Spleen (tissue), 11 donors: ENCODE measurements around the gene PEX11A. TPM values are rescaled to one million over a fixed set of nuclear protein-coding genes. Genes with fewer than 3 reads are reported as not detected.

Source experiments
- DNase-seq: peaks from one replicate; pipeline ENCODE4 v3.0.0-alpha.2; 2020
- H3K27ac ChIP-seq, 8 donors: fragments of 200-600 bp; sonication (generic) in 7 of 8; 1 replicate in 4 of 8; 2 replicates in 4 of 8; pipeline versions ENCODE4 v1.5.0 to v1.8.0; 2016 to 2021; ENCODE audit warnings: inconsistent platforms in 4 of 8, mild to moderate bottlenecking in 4 of 8, moderate library complexity in 1 of 8
- H3K27me3 ChIP-seq, 7 donors: fragments of 200-600 bp; sonication (generic) in 6 of 7; replicated peaks in 1 of 7; 1 replicate in 4 of 7; 2 replicates in 3 of 7; pipeline versions ENCODE4 v1.5.0 to v1.8.0; 2016 to 2021; ENCODE audit warnings: inconsistent platforms in 3 of 7, mild to moderate bottlenecking in 1 of 7
- H3K36me3 ChIP-seq, 6 donors: fragments of 200-600 bp; sonication (generic) in 5 of 6; 1 replicate in 4 of 6; 2 replicates in 2 of 6; pipeline versions ENCODE4 v1.5.0 to v1.8.0; 2016 to 2021; ENCODE audit warnings: inconsistent platforms in 2 of 6
- H3K4me1 ChIP-seq, 6 donors: fragments of 200-600 bp; sonication (generic) in 5 of 6; 1 replicate in 3 of 6; 2 replicates in 3 of 6; pipeline versions ENCODE4 v1.5.0 to v1.8.0; 2016 to 2021; ENCODE audit warnings: inconsistent platforms in 3 of 6
- H3K4me3 ChIP-seq, 8 donors: fragments of 200-600 bp; sonication (generic) in 7 of 8; 1 replicate in 4 of 8; 2 replicates in 4 of 8; pipeline versions ENCODE4 v1.5.0 to v1.8.0; 2016 to 2021; ENCODE audit warnings: inconsistent platforms in 4 of 8, mild to moderate bottlenecking in 4 of 8, moderate library complexity in 2 of 8
- H3K9me3 ChIP-seq, 8 donors: fragments of 200-600 bp; sonication (generic) in 7 of 8; 1 replicate in 4 of 8; 2 replicates in 4 of 8; pipeline versions ENCODE4 v1.5.0 to v1.8.0; 2016 to 2021; ENCODE audit warnings: inconsistent platforms in 4 of 8
- POLR2A ChIP-seq, 3 donors: fragments of 450-650 bp; IDR thresholded peaks; one replicate each; pipeline ENCODE4 v1.5.1; 2017; ENCODE audit warnings: antibody characterized with exemption in 3 of 3, mild to moderate bottlenecking in 1 of 3
- POLR2AphosphoS5 ChIP-seq, 3 donors: sonication (generic); formaldehyde crosslinking; IDR thresholded peaks; one replicate each; pipeline ENCODE4 v1.5.1; 2017; ENCODE audit warnings: antibody characterized with exemption in 3 of 3
- WGBS, 5 donors: extraction: QIAGEN DNeasy Blood & Tissue Kit in 3 of 5; methylation state at CpG; one replicate each; pipeline versions ENCODE4 v1.1.5 to v1.1.7; 2013 to 2018; 5-methylcytosine and 5-hydroxymethylcytosine counted together
- intact Hi-C: fragments of 100-400 bp; cut with DNase I; formaldehyde crosslinking; loops from one replicate; pipeline ENCODE4 v1.15.0; 2023; ENCODE audit warnings: low total_unique reads
- polyA plus RNA-seq, 3 donors: library from polyadenylated mRNA; stranded (reverse); fragments of 200-250 nt; gene quantifications; one replicate each; pipeline ENCODE4 v1.2.1, GENCODE V29; 2013
- total RNA-seq, 7 donors: library from RNA; depleted of rRNA in 3 of 7; stranded (reverse); fragments of >200 nt in 3 of 7; fragmentation: NEBNext Ultra II Directional in 4 of 7; extraction: Animal tissue kit (Norgen Biotek cat#: 25700) in 4 of 7; gene quantifications; one replicate each; pipeline versions ENCODE4 v1.1.0 to v1.2.1, GENCODE V29; 2016 to 2021
- TF ChIP-seq, protein P1 (sequence below), 11 experiments: fragments of 200-600 bp in 7 of 11; fragments of 450-650 bp in 4 of 11; sonication (generic) in 4 of 11; IDR thresholded peaks in 8 of 11; conservative IDR thresholded peaks in 3 of 11; 1 replicate in 7 of 11; 2 replicates in 4 of 11; pipeline versions ENCODE4 v1.4.0 to v1.8.0; 2016 to 2021; ENCODE audit warnings: antibody characterized with exemption in 11 of 11, inconsistent platforms in 4 of 11, mild to moderate bottlenecking in 1 of 11
- donor health status: healthy with polysubstance abuse.
- donor health status: DM: no; HTN: no; CAD: no; lungs with moderate emphysema.
- donor health status: DM: no; HTN: no; CAD: no.
- donor health status: Bipolar disorder and iron deficiency.
- donor health status: healthy.
- donor health status: DM: no; HTN: no; CAD: no.
- donor health status: DM: yes; HTN: yes; CAD: no.

Gene PEX11A
- total and polyA plus RNA-seq, 10 donors = 1.9 to 6.1 (median 3.6) TPM

GRCh38 chr15:89724621-89725020 is 34.1 kb upstream of the PEX11A start:
- intact Hi-C loops = no loop called here
- Histone ChIP-seq H3K27me3 (peaks cover 0 to 7% (median 0%) of the 10 kb centered on the region in 7 donors), H3K27ac (no peak overlapping the region), H3K4me3 (no peak overlapping the region), H3K36me3 (no peaks in the 10 kb centered on the region), H3K4me1 (no peaks in the 10 kb centered on the region), H3K9me3 (peaks cover 0 to 16% (median 9%) of the 10 kb centered on the region in 8 donors)
- WGBS, 5 donors = 86 to 100% (median 97%) methylated on average over 1 of the region's 1 CpG
- DNase-seq = no peak
- TF ChIP-seq POLR2AphosphoS5 (IDR thresholded peaks at IDR 0.05) (no peak), POLR2A (IDR thresholded peaks at IDR 0.05) (no peak)
- TF ChIP-seq, protein P1, sequence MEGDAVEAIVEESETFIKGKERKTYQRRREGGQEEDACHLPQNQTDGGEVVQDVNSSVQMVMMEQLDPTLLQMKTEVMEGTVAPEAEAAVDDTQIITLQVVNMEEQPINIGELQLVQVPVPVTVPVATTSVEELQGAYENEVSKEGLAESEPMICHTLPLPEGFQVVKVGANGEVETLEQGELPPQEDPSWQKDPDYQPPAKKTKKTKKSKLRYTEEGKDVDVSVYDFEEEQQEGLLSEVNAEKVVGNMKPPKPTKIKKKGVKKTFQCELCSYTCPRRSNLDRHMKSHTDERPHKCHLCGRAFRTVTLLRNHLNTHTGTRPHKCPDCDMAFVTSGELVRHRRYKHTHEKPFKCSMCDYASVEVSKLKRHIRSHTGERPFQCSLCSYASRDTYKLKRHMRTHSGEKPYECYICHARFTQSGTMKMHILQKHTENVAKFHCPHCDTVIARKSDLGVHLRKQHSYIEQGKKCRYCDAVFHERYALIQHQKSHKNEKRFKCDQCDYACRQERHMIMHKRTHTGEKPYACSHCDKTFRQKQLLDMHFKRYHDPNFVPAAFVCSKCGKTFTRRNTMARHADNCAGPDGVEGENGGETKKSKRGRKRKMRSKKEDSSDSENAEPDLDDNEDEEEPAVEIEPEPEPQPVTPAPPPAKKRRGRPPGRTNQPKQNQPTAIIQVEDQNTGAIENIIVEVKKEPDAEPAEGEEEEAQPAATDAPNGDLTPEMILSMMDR (IDR thresholded peaks at IDR 0.05 in 8 of 11, conservative IDR thresholded peaks at IDR 0.05 in 3 of 11) = no peak

- H3K27me3 ChIP-seq = peaks cover 0 to 7% (median 0%) of the 10 kb centered on the region in 7 donors
- WGBS, 5 donors = 61 to 93% (median 87%) methylated on average over 3 of the region's 3 CpGs
- no peak for DNase-seq
- TF ChIP-seq, protein P1 (IDR thresholded peaks at IDR 0.05 in 8 of 11, conservative IDR thresholded peaks at IDR 0.05 in 3 of 11) = no peak
- TF ChIP-seq POLR2AphosphoS5 (IDR thresholded peaks at IDR 0.05) (no peak), POLR2A (IDR thresholded peaks at IDR 0.05) (no peak)
- H3K36me3 ChIP-seq = no peaks in the 10 kb centered on the region
- no peak overlapping the region for H3K4me3 ChIP-seq
- H3K27ac ChIP-seq = no peak overlapping the region
- intact Hi-C loops = no loop called here
- no peaks in the 10 kb centered on the region for H3K4me1 ChIP-seq
- H3K9me3 ChIP-seq = peaks cover 0 to 16% (median 9%) of the 10 kb centered on the region in 8 donors
Observed at GRCh38 chr15:89723031-89723430, 32.5 kb upstream of the PEX11A start.

GRCh38 chr15:89714775-89715174 is 24.2 kb upstream of the PEX11A start:
- Histone ChIP-seq H3K36me3 (no peaks in the 10 kb centered on the region), H3K27ac (no peak overlapping the region), H3K27me3 (no peaks in the 10 kb centered on the region), H3K4me1 (no peaks in the 10 kb centered on the region), H3K4me3 (no peak overlapping the region), H3K9me3 (peaks cover 0 to 4% (median 0%) of the 10 kb centered on the region in 8 donors)
- TF ChIP-seq, protein P1 (IDR thresholded peaks at IDR 0.05 in 8 of 11, conservative IDR thresholded peaks at IDR 0.05 in 3 of 11) = no peak
- no peak for TF ChIP-seq POLR2A (IDR thresholded peaks at IDR 0.05)
- TF ChIP-seq POLR2AphosphoS5 (IDR thresholded peaks at IDR 0.05) = no peak
- WGBS, 5 donors = 39 to 91% (median 75%) methylated on average over 2 of the region's 2 CpGs
- intact Hi-C loops = no loop called here
- DNase-seq = no peak

DNA sequence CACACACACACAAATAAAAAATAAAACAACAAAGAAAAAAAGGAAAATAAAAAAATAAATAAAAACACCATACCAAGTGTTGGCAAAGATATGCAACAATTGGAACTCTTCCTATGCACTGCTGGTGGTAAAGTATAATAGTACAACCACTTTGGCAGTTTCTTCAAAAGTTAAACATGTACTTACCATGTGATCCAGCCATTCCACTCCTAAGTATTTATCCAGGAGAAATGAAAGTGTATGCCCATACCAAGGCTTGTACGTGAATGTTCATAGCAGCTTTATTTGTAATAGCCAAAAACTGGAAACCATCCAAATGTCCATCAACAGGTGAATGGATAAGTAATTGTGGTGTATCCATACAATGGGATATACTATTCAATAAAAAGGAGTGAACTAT is 17.0 kb upstream of the PEX11A start:
- intact Hi-C loops = no loop called here
- WGBS, 5 donors = 80 to 90% (median 86%) methylated on average over 1 of the region's 1 CpG

More for the DNA sequence above, 17.0 kb upstream of the PEX11A start:
- no peaks in the 10 kb centered on the region for H3K36me3 ChIP-seq
- H3K27ac ChIP-seq = no peak overlapping the region
- H3K4me3 ChIP-seq = no peak overlapping the region
- TF ChIP-seq, protein P1 (IDR thresholded peaks at IDR 0.05 in 8 of 11, conservative IDR thresholded peaks at IDR 0.05 in 3 of 11) = no peak
- TF ChIP-seq POLR2A (IDR thresholded peaks at IDR 0.05) = no peak
- no peak for TF ChIP-seq POLR2AphosphoS5 (IDR thresholded peaks at IDR 0.05)
- peaks cover 0 to 8% (median 0%) of the 10 kb centered on the region in 7 donors for H3K27me3 ChIP-seq
- H3K4me1 ChIP-seq = no peaks in the 10 kb centered on the region
- no peak for DNase-seq
- peaks cover 0 to 4% (median 0%) of the 10 kb centered on the region in 8 donors for H3K9me3 ChIP-seq
